NCI-H524 treated with DMSO at 0.1 percent for 48 hours (cell line): ENCODE data around the gene MINDY3.
"Not testable (repeated sequence)": the region's sequence is repeated elsewhere in the genome, so short reads cannot be mapped to it uniquely, and the experiment has no call there.

ENCODE experiments used
- DNase-seq: peaks from one replicate; lab custom pipeline; 2025; lab: John Stamatoyannopoulos, UW

Gene MINDY3

DNA sequence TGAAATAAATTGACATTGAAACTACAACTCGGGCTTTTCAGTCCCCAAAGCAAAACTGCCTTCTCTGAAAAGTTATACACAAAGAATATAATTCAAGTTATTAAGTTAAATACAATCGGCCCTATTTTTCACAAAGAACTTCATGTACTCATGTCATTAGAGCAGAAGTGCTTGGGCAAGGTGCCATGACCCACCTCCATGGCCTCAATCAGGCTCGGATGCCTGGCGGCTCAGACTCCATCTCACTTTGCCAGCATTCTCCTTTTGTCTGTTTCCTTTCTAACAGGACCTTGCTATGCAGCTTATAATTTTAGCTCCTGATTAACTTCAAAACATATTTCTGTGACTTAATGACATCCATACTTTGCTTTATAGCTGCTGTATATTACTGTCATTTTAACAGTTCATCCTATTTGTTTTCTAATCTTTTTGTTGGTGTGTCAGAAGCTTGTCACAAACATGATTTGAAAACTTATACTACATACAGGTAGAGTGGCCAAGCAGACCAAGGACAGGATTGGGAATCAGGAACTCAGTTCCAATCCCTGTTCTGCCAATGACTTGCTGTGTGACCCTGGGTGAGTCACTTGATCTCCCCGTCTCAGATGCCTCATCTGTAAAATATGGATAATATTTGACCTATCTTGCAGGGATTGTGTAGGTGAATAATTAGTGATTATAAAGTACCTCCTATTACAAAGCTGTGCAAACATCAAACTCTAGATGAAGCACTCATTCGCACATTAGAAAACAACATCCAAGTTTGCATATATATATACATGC lies 79.8 kb downstream of the MINDY3 start:
- no peak for DNase-seq

GRCh38 chr10:15775513-15775912 lies 84.8 kb downstream of the MINDY3 start:
- no peak for DNase-seq

GRCh38 chr10:15774534-15774933 lies 85.8 kb downstream of the MINDY3 start:
- not testable (repeated sequence) for DNase-seq

- no peak for DNase-seq
These were observed 95.3 kb downstream of the MINDY3 start for GRCh38 chr10:15764892-15765454.

DNA sequence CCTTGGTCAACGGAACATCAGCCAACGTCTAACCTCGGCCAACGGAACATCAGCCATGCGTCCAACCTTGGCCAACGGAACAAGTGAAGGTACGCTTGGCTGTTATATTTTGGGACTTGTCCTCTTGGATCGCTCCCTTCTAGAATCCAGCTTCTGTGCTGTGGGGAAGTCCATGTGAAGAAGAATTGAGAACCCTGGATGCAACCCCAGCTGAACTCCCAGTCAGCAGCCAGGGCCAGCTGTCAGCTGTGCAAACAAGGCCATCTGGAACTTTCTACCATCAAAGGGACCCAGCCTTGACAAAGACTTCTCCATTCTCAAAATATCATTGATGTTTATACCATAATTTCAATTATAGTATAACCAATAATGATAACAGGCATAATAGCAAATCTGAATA lies 97.3 kb downstream of the MINDY3 start:
- DNase-seq = no peak

DNA sequence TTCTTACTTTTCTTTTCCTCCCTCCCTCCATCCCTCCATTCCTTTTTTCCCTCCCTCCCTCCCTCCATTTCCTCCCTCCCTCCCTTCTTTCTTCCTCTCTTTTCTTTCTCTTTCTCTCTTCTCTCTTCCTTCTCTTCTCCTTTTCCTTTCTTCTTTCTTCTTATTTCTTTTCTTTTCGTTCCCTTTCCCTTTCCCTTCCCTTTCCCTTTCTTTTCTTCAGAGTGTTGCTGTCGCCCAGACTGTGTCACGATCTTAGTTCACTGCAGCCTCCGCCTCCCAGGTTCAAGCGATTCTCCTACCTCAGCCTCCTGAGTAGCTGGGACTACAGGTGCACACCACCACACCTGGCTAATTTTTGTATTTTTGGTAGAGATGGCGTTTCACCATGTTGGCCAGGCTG lies 98.1 kb downstream of the MINDY3 start:
- DNase-seq = not testable (repeated sequence)

- not testable (repeated sequence) for DNase-seq
These were observed 99.1 kb downstream of the MINDY3 start for GRCh38 chr10:15761224-15761623.

DNA sequence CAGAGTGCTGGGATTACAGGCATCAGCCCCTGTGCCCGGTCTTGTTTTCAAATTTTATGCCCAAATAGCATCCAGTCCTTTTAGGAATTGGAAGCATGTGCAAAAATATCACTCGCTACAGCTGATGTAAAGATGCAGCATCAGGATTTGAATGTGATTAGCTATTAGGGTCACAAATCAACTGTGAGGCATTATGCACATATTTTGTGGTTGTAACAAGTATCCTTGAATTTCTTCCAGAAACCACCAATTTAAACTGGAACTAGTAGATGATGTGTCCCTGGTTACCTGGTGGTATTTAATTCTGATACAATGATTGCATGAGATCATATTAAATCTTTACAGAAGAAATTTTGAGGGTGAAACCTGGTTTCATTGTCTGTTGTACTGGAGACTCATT lies 99.6 kb downstream of the MINDY3 start:
- DNase-seq = no peak

DNA sequence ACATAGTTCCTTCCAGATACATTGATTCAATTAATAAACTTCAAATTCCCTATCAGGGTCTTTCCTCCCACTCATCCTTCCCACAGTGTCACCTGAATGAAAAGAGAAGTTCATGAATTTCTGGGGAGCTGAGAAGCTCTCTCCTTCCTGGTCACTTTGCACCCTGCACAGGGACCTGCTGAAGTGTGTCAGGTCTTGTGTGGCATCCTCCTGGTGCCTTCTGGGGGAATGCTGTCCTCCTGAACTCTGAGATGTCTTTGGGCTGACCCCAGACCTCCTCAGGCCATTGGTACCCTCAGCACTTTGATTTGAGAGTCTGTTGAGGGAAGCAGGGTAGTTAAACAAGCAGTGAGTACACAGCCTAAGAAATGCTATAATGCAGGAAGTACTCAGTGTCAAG lies 101.0 kb downstream of the MINDY3 start:
- no peak for DNase-seq

DNA sequence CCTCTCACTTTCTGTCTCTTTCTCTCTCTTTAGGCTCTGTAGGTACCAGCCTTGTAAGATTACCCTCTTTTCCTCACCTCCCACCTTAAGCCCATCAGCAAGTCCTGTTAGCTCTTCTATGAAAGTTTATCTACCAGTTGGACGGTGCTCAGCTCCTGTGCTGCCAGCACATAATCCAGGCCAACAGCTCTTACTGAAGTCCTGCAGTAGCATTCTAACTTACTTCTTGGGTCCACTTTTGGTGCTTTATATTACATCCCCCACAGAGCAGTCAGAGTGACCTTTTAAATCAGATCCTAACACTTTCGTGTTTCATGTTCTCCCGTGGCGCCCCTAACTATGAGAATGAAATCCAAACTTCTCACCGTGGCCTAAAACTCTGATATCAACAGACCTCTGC lies 101.7 kb downstream of the MINDY3 start:
- no peak for DNase-seq

DNA sequence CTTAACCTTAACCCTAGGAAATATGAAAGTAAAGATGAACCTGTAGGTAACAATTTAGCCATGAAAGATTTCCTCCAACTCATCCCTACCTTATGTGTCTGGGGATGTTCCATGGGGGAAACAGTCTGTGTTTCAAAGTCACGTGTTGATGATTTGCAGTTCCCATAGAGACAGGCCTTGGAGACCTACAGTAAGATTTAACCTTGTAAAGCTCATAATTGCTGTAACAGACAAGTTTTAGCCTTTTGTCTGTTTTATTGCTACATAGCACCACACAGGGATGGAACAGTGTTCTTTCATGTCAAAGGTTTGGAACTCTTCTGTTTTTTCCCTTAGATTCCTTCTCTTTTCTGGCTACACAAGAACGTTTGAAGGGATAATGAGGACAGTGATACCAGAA lies 105.4 kb downstream of the MINDY3 start:
- DNase-seq = no peak

GRCh38 chr10:15751046-15751445 lies 109.3 kb downstream of the MINDY3 start:
- DNase-seq = no peak

- no peak for DNase-seq
These were observed 112.2 kb downstream of the MINDY3 start for GRCh38 chr10:15748126-15748525.

DNA sequence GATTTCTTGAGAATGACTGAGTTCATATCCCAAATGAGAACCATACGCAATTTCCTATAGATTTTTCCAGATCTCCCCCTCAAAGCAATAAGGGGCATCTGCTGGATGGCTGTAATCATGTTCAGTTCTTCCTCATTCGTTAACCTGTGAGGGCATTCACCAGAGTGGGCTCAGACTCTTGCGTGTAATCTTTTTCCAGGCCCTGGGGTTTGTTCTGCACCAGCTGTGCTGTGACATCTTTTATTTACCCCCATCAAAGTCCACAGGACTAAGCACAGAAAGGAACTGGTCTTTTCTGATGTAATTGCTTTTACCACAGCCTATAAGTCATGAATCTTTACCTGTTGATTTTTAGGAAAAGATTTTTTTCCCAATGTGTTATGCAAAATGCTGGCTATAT lies 112.7 kb downstream of the MINDY3 start:
- no peak for DNase-seq

DNA sequence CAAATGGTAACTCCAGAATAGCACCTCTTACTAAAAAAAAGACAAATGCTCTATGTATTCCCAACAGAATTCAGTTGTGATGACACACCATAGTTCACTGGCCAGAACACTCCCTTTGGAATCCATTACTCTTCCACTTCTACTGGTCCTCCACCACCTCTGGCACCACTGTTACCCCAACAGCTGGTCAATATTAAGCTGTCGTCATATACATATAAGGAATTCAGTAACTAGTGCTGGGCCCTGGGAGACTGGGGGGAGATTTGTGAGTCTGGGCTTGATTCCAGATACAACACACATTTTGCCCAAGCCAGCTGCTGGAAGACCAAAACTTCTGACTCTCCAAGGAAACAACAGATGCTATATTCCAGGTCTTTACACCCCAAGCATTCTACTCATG lies 114.6 kb downstream of the MINDY3 start:
- no peak for DNase-seq

DNA sequence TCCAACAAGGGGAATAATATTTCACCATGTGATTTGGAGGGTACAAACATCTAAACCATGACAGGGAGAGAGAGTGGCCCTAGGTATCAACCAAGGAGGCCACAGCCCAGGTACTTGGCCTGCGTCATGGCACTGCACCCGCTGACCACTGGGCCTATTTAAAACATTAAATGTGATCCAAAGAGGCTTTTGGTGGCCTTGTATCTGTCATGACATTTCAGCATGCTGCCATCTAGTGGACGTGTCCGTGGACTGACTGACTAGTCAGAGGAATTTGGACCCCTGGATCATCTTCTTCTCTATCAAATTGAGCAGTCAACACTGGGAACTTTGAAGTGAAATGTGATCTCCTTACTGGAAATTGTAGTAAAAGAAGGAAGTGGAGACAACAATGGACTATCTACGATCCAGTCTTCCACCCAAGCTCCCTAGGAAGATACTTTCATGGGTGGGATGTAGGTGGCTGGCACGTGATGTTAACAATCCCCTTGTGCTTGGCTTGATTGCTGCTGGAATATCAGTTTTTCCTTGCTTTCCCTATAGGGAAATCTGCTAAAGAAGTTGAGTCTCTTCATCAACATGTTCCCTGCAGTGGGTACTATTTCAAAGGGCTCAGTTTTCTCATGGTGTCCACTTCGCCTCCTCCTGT lies 116.0 kb downstream of the MINDY3 start:
- DNase-seq = no peak

DNA sequence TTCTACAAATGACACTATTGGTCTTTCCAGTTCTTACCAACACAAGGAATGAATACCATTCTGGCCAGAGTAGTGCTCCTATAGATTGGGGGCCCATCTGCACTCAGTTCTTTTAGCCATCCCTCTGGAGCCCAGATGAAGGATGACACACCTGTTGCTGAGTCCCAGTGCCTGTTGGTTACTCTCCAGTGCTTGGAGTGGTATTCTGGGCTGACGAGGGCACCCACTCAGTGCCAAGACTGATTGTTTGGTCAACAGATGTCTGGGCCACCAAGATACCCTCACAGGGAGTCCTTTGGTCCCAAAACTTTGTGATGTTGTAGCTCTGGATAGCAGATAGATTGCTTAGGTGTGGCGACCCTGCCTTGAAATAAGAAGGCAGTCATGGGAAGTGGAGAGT lies 116.9 kb downstream of the MINDY3 start:
- DNase-seq = no peak

DNA sequence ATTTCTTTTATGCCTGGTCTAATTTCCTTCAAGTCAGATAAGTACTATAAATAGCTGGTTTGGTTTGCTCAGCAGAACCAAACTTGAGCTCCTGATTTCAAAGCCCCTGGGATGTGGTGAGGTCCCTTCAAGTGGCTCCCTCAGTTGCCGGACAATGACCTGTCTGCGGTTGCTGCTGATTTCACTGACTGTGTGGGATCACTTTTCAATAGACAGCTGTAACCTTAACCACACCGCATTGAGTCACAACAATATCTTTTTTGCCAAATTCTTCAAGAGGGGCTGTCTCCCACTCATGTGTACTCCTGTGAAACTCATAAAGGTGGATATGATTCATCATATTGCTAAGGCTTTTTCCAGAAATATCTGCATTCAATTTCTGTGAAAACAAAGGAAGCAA lies 117.5 kb downstream of the MINDY3 start:
- DNase-seq = no peak

GRCh38 chr10:15742102-15742501 lies 118.2 kb downstream of the MINDY3 start:
- DNase-seq = no peak

DNA sequence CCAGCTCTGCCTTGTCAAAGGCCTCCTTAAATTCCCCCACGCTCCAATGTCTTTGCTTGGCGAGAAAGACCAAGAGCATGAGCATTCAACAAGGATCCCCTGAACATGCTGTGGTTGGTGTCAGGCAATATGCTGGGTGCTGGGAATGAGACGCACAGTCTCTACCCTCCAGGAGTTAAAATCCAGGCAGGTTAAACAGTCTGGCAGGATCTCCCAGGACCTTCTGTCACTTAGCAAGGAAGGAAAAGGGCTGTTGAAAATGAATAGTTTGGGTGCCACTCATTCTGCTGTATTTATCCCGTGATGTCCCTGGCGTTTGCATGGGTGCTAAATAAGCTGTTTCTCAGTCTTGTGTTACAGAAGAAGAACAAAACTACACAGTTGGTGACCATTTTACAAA lies 118.7 kb downstream of the MINDY3 start:
- DNase-seq = no peak

DNA sequence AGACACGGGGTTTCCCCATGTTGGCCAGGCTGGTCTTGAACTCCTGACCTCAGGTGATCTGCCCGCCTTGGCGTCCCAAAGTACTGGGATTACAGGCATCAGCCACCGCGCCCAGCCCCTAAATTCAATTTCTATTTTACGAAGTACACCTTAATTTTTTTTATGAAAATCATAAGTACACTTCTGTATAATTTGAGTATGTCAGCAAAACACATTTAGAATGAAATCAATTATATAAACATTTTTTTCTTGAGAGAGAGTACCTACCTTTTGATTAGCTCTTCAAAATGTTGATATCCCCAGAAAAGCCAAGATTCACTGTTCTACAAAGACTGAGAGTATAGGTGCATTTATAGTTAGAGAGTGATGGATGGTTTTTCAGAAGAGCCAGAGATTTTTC lies 120.0 kb downstream of the MINDY3 start:
- no peak for DNase-seq

GRCh38 chr10:15739254-15739970 lies 120.9 kb downstream of the MINDY3 start:
- DNase-seq = no peak
